ENCODE data around the gene MAGI1.
"Not testable (repeated sequence)": the region's sequence is repeated elsewhere in the genome, so short reads cannot be mapped to it uniquely, and the experiment has no call there.

The MAGI1 gene

GRCh38 chr3:66038726-66039589 is at the start of gene MAGI1:
Gene MAGI1, minus strand, starts transcription at chr3:66038918. Its CDS starts 610 bp downstream, at chr3:66038308.
- DNase-seq: peak; percentile 75

- DNase-seq: no peak
Measured at GRCh38 chr3:66083784-66084213, 45.1 kb upstream of the MAGI1 start.

- DNase-seq: no peak
Measured at GRCh38 chr3:66083096-66083678, 44.5 kb upstream of the MAGI1 start.

GRCh38 chr3:66082679-66083078 is 44.0 kb upstream of the MAGI1 start:
- no peak for DNase-seq

- no peak for DNase-seq
Measured at GRCh38 chr3:66080167-66080566, 41.4 kb upstream of the MAGI1 start.

GRCh38 chr3:66077973-66078372 is 39.3 kb upstream of the MAGI1 start:
- DNase-seq: no peak

GRCh38 chr3:66076861-66077470 is 38.2 kb upstream of the MAGI1 start:
- no peak for DNase-seq

- no peak for DNase-seq
Measured at GRCh38 chr3:66075281-66075680, 36.6 kb upstream of the MAGI1 start.

- DNase-seq: no peak
Measured at GRCh38 chr3:66073464-66074141, 34.9 kb upstream of the MAGI1 start.

GRCh38 chr3:66068255-66068654 is 29.5 kb upstream of the MAGI1 start:
- no peak for DNase-seq

GRCh38 chr3:66066963-66067617 is 28.4 kb upstream of the MAGI1 start:
- DNase-seq: no peak

GRCh38 chr3:66055289-66055688 is 16.6 kb upstream of the MAGI1 start:
- DNase-seq: no peak

- no peak for DNase-seq
Measured at GRCh38 chr3:66053550-66054094, 14.9 kb upstream of the MAGI1 start.

GRCh38 chr3:66052721-66053549 is 14.2 kb upstream of the MAGI1 start:
- DNase-seq: no peak

- DNase-seq: no peak
Measured at GRCh38 chr3:66050821-66051220, 12.1 kb upstream of the MAGI1 start.

- DNase-seq: no peak
Measured at GRCh38 chr3:66048051-66048395, 9.3 kb upstream of the MAGI1 start.

GRCh38 chr3:66047311-66048050 is 8.8 kb upstream of the MAGI1 start:
- no peak for DNase-seq

- not testable (repeated sequence) for DNase-seq
Measured at GRCh38 chr3:66046321-66046720, 7.6 kb upstream of the MAGI1 start.

GRCh38 chr3:66041828-66042227 is 3.1 kb upstream of the MAGI1 start:
- no peak for DNase-seq

GRCh38 chr3:66041116-66041515 is 2.4 kb upstream of the MAGI1 start:
- DNase-seq: no peak

GRCh38 chr3:66039590-66039887 is 821 bp upstream of the MAGI1 start:
- no peak for DNase-seq
